ENCODE data around the gene TULP4.
A peak's percentile ranks its signal among the peaks of the same experiment; 100 is the strongest.
"Not testable (repeated sequence)": the region's sequence is repeated elsewhere in the genome, so short reads cannot be mapped to it uniquely, and the experiment has no call there.

Gene TULP4

GRCh38 chr6:158503222-158503621 is 191.0 kb downstream of the TULP4 start:
- DNase-seq (ENCODE audit: low read depth) = no peak

GRCh38 chr6:158503846-158504245 is 191.6 kb downstream of the TULP4 start:
- DNase-seq (ENCODE audit: low read depth) = no peak

GRCh38 chr6:158505194-158505593 is 192.9 kb downstream of the TULP4 start:
- DNase-seq (ENCODE audit: low read depth) = no peak

- no peak for DNase-seq (ENCODE audit: low read depth)
Observed at GRCh38 chr6:158506601-158507000, 194.3 kb downstream of the TULP4 start.

GRCh38 chr6:158507174-158507573 is 194.9 kb downstream of the TULP4 start:
- DNase-seq (ENCODE audit: low read depth) = no peak

GRCh38 chr6:158508450-158508849 is 196.2 kb downstream of the TULP4 start:
- DNase-seq (ENCODE audit: low read depth) = no peak

GRCh38 chr6:158509465-158509864 is 197.2 kb downstream of the TULP4 start:
- DNase-seq (ENCODE audit: low read depth) = no peak

- DNase-seq (ENCODE audit: low read depth) = no peak
Observed at GRCh38 chr6:158512809-158513208, 200.5 kb downstream of the TULP4 start.

- DNase-seq (ENCODE audit: low read depth) = no peak
Observed at GRCh38 chr6:158514176-158514575, 201.9 kb downstream of the TULP4 start.

GRCh38 chr6:158514991-158515390 is 202.7 kb downstream of the TULP4 start:
- no peak for DNase-seq (ENCODE audit: low read depth)

GRCh38 chr6:158516098-158516497 is 203.8 kb downstream of the TULP4 start:
- no peak for DNase-seq (ENCODE audit: low read depth)

- DNase-seq (ENCODE audit: low read depth) = no peak
Observed at GRCh38 chr6:158517038-158517437, 204.8 kb downstream of the TULP4 start.

- DNase-seq (ENCODE audit: low read depth) = no peak
Observed at GRCh38 chr6:158517581-158517980, 205.3 kb downstream of the TULP4 start.

- peak; percentile 9 for DNase-seq (ENCODE audit: low read depth)
Observed at GRCh38 chr6:158518191-158519127, 206.2 kb downstream of the TULP4 start.

GRCh38 chr6:158519300-158519699 is 207.0 kb downstream of the TULP4 start:
- no peak for DNase-seq (ENCODE audit: low read depth)

- DNase-seq (ENCODE audit: low read depth) = no peak
Observed at GRCh38 chr6:158519761-158520160, 207.5 kb downstream of the TULP4 start.

- not testable (repeated sequence) for DNase-seq (ENCODE audit: low read depth)
Observed at GRCh38 chr6:158520975-158521374, 208.7 kb downstream of the TULP4 start.

GRCh38 chr6:158521759-158522158 is 209.5 kb downstream of the TULP4 start:
- DNase-seq (ENCODE audit: low read depth) = no peak

GRCh38 chr6:158522616-158523015 is 210.4 kb downstream of the TULP4 start:
- no peak for DNase-seq (ENCODE audit: low read depth)

GRCh38 chr6:158524311-158524710 is 212.0 kb downstream of the TULP4 start:
- DNase-seq (ENCODE audit: low read depth) = no peak

GRCh38 chr6:158527858-158528257 is 215.6 kb downstream of the TULP4 start:
- not testable (repeated sequence) for DNase-seq (ENCODE audit: low read depth)

- DNase-seq (ENCODE audit: low read depth) = no peak
Observed at GRCh38 chr6:158528826-158529225, 216.6 kb downstream of the TULP4 start.

- no peak for DNase-seq (ENCODE audit: low read depth)
Observed at GRCh38 chr6:158529629-158530028, 217.4 kb downstream of the TULP4 start.

GRCh38 chr6:158531566-158531965 is 219.3 kb downstream of the TULP4 start:
- no peak for DNase-seq (ENCODE audit: low read depth)
